GM12891 (cell line): ENCODE measurements around the gene LAMB4.

Source experiments
- POLR2A ChIP-seq: IDR thresholded peaks from 2 replicates; pipeline ENCODE4 v1.6.1; 2011; ENCODE audit warnings: low read depth, low read length, control low read depth
- POLR2AphosphoS5 ChIP-seq: IDR thresholded peaks from 2 replicates; pipeline ENCODE4 v1.6.1; 2011; ENCODE audit warnings: low read depth, low read length, control low read depth
- SPI1 ChIP-seq: IDR thresholded peaks from 2 replicates; pipeline ENCODE4 v1.6.1; 2011; ENCODE audit warnings: low read depth, low read length, control low read depth

- TF ChIP-seq POLR2A = no peak
- TF ChIP-seq POLR2AphosphoS5 = no peak
- no peak for TF ChIP-seq SPI1
These were observed 30.4 kb downstream of the LAMB4 start for GRCh38 chr7:108099713-108100112.
